GM12878 (cell line): Measurements from ENCODE around the gene SSRP1. TPM values are rescaled to one million over a fixed set of nuclear protein-coding genes. Genes with fewer than 3 reads are reported as not detected.

Source experiments
- ATAC-seq: fragments of 200-7000 bp; cut with Tn5 transposase; 3 replicates; pipeline ENCODE4 v1.9.1; 2020; ENCODE audit warnings: mild to moderate bottlenecking, moderate library complexity
- BruUV-seq: library from RNA; stranded (reverse); fragments of 400-500 nt; replicated peaks from 2 replicates; lab custom pipeline; 2021; lab: Mats Ljungman, UMichigan
- CTCF ChIA-PET: fragments of 300-600 bp; sonication (Branson Sonifier 250); formaldehyde crosslinking; extraction: SDS; loops from one replicate; lab custom pipeline; 2021; ENCODE audit warnings: inconsistent platforms; lab: Yijun Ruan, JAX
- POLR2A ChIA-PET: fragments of 350-600 bp; formaldehyde crosslinking; extraction: SDS; loops from one replicate; lab custom pipeline; 2021; ENCODE audit warnings: inconsistent platforms; lab: Charles Lee
- RAD21 ChIA-PET: fragments of 300-600 bp; sonication (Branson Sonifier 250); formaldehyde crosslinking; loops from one replicate; lab custom pipeline; 2023; ENCODE audit warnings: antibody characterized with exemption; ENCODE audit not compliant: unreplicated experiment; lab: Charles Lee
- SMC1A ChIA-PET: fragments of 300-600 bp; sonication (Branson Sonifier 250); formaldehyde crosslinking; loops from one replicate; lab custom pipeline; 2023; ENCODE audit not compliant: unreplicated experiment, uncharacterized antibody; lab: Charles Lee
- DNase-seq: peaks from one replicate; pipeline ENCODE4 v3.0.0-alpha.2; 2011; ENCODE audit warnings: low read depth, low spot score
- FAIRE-seq: peaks from 3 replicates; lab custom pipeline; 2011; peaks lifted over from hg19 to GRCh38; lab: Jason Lieb, UNC
- H2AFZ ChIP-seq: 2 replicates; pipeline ENCODE4 v1.6.0; 2011; ENCODE audit warnings: low read depth, low read length, control low read depth; ENCODE audit not compliant: control insufficient read depth
- H3K27ac ChIP-seq: 2 replicates; pipeline ENCODE4 v1.5.1; 2011; ENCODE audit warnings: control low read depth; ENCODE audit not compliant: control insufficient read depth, insufficient read depth
- H3K27me3 ChIP-seq, 2 experiments: replicated peaks in 1 of 2; 2 replicates each; pipeline versions ENCODE4 v1.6.0 to v1.6.1; 2011; ENCODE audit warnings: low read length in 1 of 2; ENCODE audit not compliant: control insufficient read depth in 2 of 2, insufficient read depth in 2 of 2
- H3K36me3 ChIP-seq, 2 experiments: 2 replicates each; pipeline ENCODE4 v1.5.1; 2011; ENCODE audit warnings: low read length in 1 of 2; ENCODE audit not compliant: control insufficient read depth in 2 of 2, insufficient read depth in 2 of 2
- H3K4me1 ChIP-seq: 2 replicates; pipeline ENCODE4 v1.6.1; 2011; ENCODE audit warnings: mild to moderate bottlenecking, low read length, moderate library complexity, mixed read lengths; ENCODE audit not compliant: control insufficient read depth, insufficient read depth
- H3K4me2 ChIP-seq: 2 replicates; pipeline ENCODE4 v1.6.0; 2011; ENCODE audit warnings: control low read depth; ENCODE audit not compliant: control insufficient read depth, insufficient read depth
- H3K4me3 ChIP-seq: fragments of 200-600 bp; sonication (generic); 2 replicates; pipeline ENCODE4 v1.5.1; 2016
- H3K79me2 ChIP-seq: 2 replicates; pipeline ENCODE4 v1.6.0; 2011; ENCODE audit warnings: low read length; ENCODE audit not compliant: control insufficient read depth, insufficient read depth
- H3K9ac ChIP-seq: 2 replicates; pipeline ENCODE4 v1.8.0; 2011; ENCODE audit warnings: low read length, control low read depth, mixed read lengths; ENCODE audit not compliant: control insufficient read depth, insufficient read depth
- H3K9me3 ChIP-seq: replicated peaks from 3 replicates; pipeline ENCODE4 v1.5.1; 2011; ENCODE audit warnings: mild to moderate bottlenecking, low read length; ENCODE audit not compliant: control insufficient read depth, insufficient read depth
- H4K20me1 ChIP-seq: 2 replicates; pipeline ENCODE4 v1.6.0; 2011; ENCODE audit not compliant: control insufficient read depth, insufficient read depth
- ATF2 ChIP-seq: IDR thresholded peaks from 2 replicates; pipeline ENCODE4 v1.6.1; 2012; ENCODE audit warnings: low read length, inconsistent platforms
- CHD2 ChIP-seq: IDR thresholded peaks from 2 replicates; pipeline ENCODE4 v1.6.1; 2011; ENCODE audit warnings: low read depth, low read length, improper control_type of control experiment, borderline replicate concordance
- FOXK2 ChIP-seq: fragments of 450-650 bp; IDR thresholded peaks from 2 replicates; pipeline ENCODE4 v1.6.1; 2017; ENCODE audit warnings: mild to moderate bottlenecking, moderate library complexity
- MEF2B ChIP-seq: fragments of 450-650 bp; IDR thresholded peaks from 2 replicates; pipeline ENCODE4 v1.6.1; 2018; ENCODE audit warnings: mild to moderate bottlenecking, moderate library complexity; ENCODE audit not compliant: partially characterized antibody, poor library complexity, severe bottlenecking
- PKNOX1 ChIP-seq: fragments of 450-650 bp; IDR thresholded peaks from 2 replicates; pipeline ENCODE4 v1.6.1; 2016; ENCODE audit warnings: mild to moderate bottlenecking
- SKIL ChIP-seq: fragments of 450-650 bp; IDR thresholded peaks from 2 replicates; pipeline ENCODE4 v1.6.1; 2017; ENCODE audit warnings: mild to moderate bottlenecking, low read depth, inconsistent platforms; ENCODE audit not compliant: poor library complexity, severe bottlenecking
- SREBF2 ChIP-seq: IDR thresholded peaks from 2 replicates; pipeline ENCODE4 v1.6.1; 2012; ENCODE audit warnings: mild to moderate bottlenecking, low read length
- STAT3 ChIP-seq: IDR thresholded peaks from 2 replicates; pipeline ENCODE4 v1.6.1; 2011; ENCODE audit warnings: low read depth, low read length, improper control_type of control experiment
- TARDBP ChIP-seq: IDR thresholded peaks from 2 replicates; pipeline ENCODE4 v1.6.1; 2016; ENCODE audit warnings: borderline replicate concordance
- ZSCAN29 ChIP-seq: fragments of 450-650 bp; IDR thresholded peaks from 2 replicates; pipeline ENCODE4 v1.6.1; 2017; ENCODE audit warnings: mild to moderate bottlenecking, moderate library complexity
- WGBS: methylation state at CpG from one replicate; pipeline ENCODE4 v1.1.6; 2016; ENCODE audit warnings: low lambda C conversion rate; ENCODE audit not compliant: insufficient replicate concordance, insufficient coverage; ENCODE audit errors: missing lambda C conversion rate; 5-methylcytosine and 5-hydroxymethylcytosine counted together
- in situ Hi-C: fragments of 300-500 bp; cut with MboI; formaldehyde crosslinking; loops from 9 replicates; pipeline ENCODE4 v1.14.3; 2018; ENCODE audit warnings: mixed read lengths
- intact Hi-C: fragments of 100-400 bp; cut with micrococcal nuclease; formaldehyde crosslinking; loops from one replicate; pipeline ENCODE4 v1.14.2; 2022; ENCODE audit not compliant: unreplicated experiment
- polyA plus RNA-seq, 11 experiments: library from polyadenylated mRNA; depleted of rRNA in 4 of 11; unstranded in 6 of 11; stranded (reverse) in 5 of 11; fragments of >200 nt; fragmentation: Nextera tagmentation in 4 of 11; fragmentation: Illumina TruSeq in 1 of 11; extraction: Ambion mirVana in 4 of 11; extraction: Trizol in 1 of 11; gene quantifications; 1 replicate in 1 of 11; 2 replicates in 10 of 11; pipeline versions ENCODE4 v1.2.1 to v1.2.3, GENCODE V29; 2011 to 2016; ENCODE audit warnings: inconsistent platforms in 2 of 11, missing spikeins in 2 of 11, low read depth in 1 of 11
- total RNA-seq, 4 experiments: library from RNA; depleted of rRNA in 3 of 4; stranded (reverse); fragments of >200 nt in 3 of 4; fragmentation: Illumina TruSeq in 1 of 4; extraction: Trizol in 1 of 4; gene quantifications; 2 replicates each; pipeline versions ENCODE4 v1.2.1 to v1.2.3, GENCODE V29; 2013 to 2021

The SSRP1 gene
- total and polyA plus RNA-seq, 10 of the 15 experiments (the other 5 are each of a cell fraction or from before 2014, with no cell fraction given) = 73.6 to 279 (median 138) TPM

GRCh38 chr11:57305523-57305922, 30.2 kb downstream of the SSRP1 start:
- SMC1A ChIA-PET = no interaction called here
- Histone ChIP-seq H4K20me1 (no peaks in the 10 kb centered on the region), H3K27me3 (no peaks in the 10 kb centered on the region), H3K9ac (no peak overlapping the region), H3K4me1 (0 out of 2 replicates have a peak, but pooled peaks cover 3% of the 10 kb centered on the region), H3K9me3 (no peaks in the 10 kb centered on the region), H3K79me2 (no peaks in the 10 kb centered on the region), H2AFZ (no peak overlapping the region), H3K4me2 (no peak overlapping the region), H3K27ac (no peak overlapping the region), H3K4me3 (no peak overlapping the region), H3K36me3 (no peaks in the 10 kb centered on the region; a peak in 1 of 4 replicates)
- TF ChIP-seq STAT3 (no peak), SREBF2 (no peak), CHD2 (no peak), TARDBP (no peak), ATF2 (no peak), FOXK2 (no peak), PKNOX1 (no peak), MEF2B (no peak), SKIL (no peak), ZSCAN29 (no peak)
- intact Hi-C loops = no loop called here
- RAD21 ChIA-PET = no interaction called here
- BruUV-seq = no TSS peak
- in situ Hi-C loops = no loop called here
- POLR2A ChIA-PET = no interaction called here
- CTCF ChIA-PET = interaction anchor here (1.5 kb wide), 1 partner anchor 56 kb away, joined by 4 read pairs; no protein-coding TSS in a partner anchor
- FAIRE-seq (no peak), ATAC-seq (no peak), DNase-seq (no peak)
- WGBS = 84% methylated on average over 8 of the region's 8 CpGs
